Endothelial cell of umbilical vein (primary cell): Measurements from ENCODE around the gene C20orf144. TPM values are rescaled to one million over a fixed set of nuclear protein-coding genes. Genes with fewer than 3 reads are reported as not detected.

Experiments used
- BruUV-seq: library from RNA; stranded (reverse); fragments of 400-500 nt; replicated peaks from 2 replicates; lab custom pipeline; 2021; lab: Mats Ljungman, UMichigan
- CTCF ChIA-PET: fragments of 300-600, 350-600 bp; sonication (Branson Sonifier 250); formaldehyde crosslinking; loops from one replicate; lab custom pipeline; 2021; ENCODE audit warnings: antibody characterized with exemption, inconsistent platforms; lab: Charles Lee
- POLR2A ChIA-PET: fragments of 300-600, 350-600 bp; sonication (Branson Sonifier 250); formaldehyde crosslinking; loops from one replicate; lab custom pipeline; 2021; ENCODE audit warnings: antibody characterized with exemption, inconsistent platforms; lab: Charles Lee
- DNase-seq: peaks from one replicate; pipeline ENCODE4 v3.0.0-alpha.2; 2011; ENCODE audit warnings: low read depth, low spot score
- FAIRE-seq: peaks from 2 replicates; lab custom pipeline; 2011; peaks lifted over from hg19 to GRCh38; lab: Jason Lieb, UNC
- H2AFZ ChIP-seq: 2 replicates; pipeline ENCODE4 v1.6.0; 2012; ENCODE audit warnings: low read depth, low read length, control low read depth, inconsistent platforms
- H3K27ac ChIP-seq: 2 replicates; pipeline ENCODE4 v1.5.1; 2011; ENCODE audit warnings: low read depth, mild to moderate bottlenecking, control low read depth, low read length, moderate library complexity; ENCODE audit not compliant: insufficient read depth
- H3K27me3 ChIP-seq, 2 experiments: 2 replicates each; pipeline versions ENCODE4 v1.6.0 to v1.6.1; 2011; ENCODE audit warnings: low read length in 2 of 2, mixed read lengths in 1 of 2; ENCODE audit not compliant: control insufficient read depth in 2 of 2, insufficient read depth in 2 of 2
- H3K36me3 ChIP-seq, 2 experiments: 2 replicates in 1 of 2; 3 replicates in 1 of 2; pipeline ENCODE4 v1.5.1; 2011; ENCODE audit warnings: low read length in 2 of 2, mild to moderate bottlenecking in 1 of 2, moderate library complexity in 1 of 2; ENCODE audit not compliant: control insufficient read depth in 2 of 2, insufficient read depth in 2 of 2; ENCODE audit errors: extremely low read depth in 1 of 2
- H3K4me1 ChIP-seq: 3 replicates; pipeline ENCODE4 v1.5.1; 2011; ENCODE audit warnings: mild to moderate bottlenecking, low read length; ENCODE audit not compliant: control insufficient read depth, insufficient read depth; ENCODE audit errors: extremely low read depth
- H3K4me2 ChIP-seq: 2 replicates; pipeline ENCODE4 v1.6.1; 2011; ENCODE audit warnings: low read length, control low read depth, mixed read lengths; ENCODE audit not compliant: insufficient read depth
- H3K4me3 ChIP-seq, 3 experiments: fragments of 200-600 bp in 1 of 3; sonication (generic), shearing (Covaris generic) in 1 of 3; replicated peaks in 1 of 3; 2 replicates each; pipeline ENCODE4 v1.5.1; 2011 to 2016; ENCODE audit warnings: control low read depth in 3 of 3, low read length in 3 of 3, mild to moderate bottlenecking in 2 of 3, inconsistent platforms in 1 of 3, low read depth in 1 of 3, moderate library complexity in 1 of 3; ENCODE audit not compliant: insufficient read depth in 1 of 3
- H3K79me2 ChIP-seq: 2 replicates; pipeline ENCODE4 v1.6.0; 2012; ENCODE audit warnings: low read length, inconsistent platforms; ENCODE audit not compliant: control insufficient read depth, insufficient read depth
- H3K9ac ChIP-seq: replicated peaks from 2 replicates; pipeline ENCODE3; 2011; ENCODE audit warnings: low read length, control low read depth; ENCODE audit not compliant: insufficient read depth; ENCODE audit errors: extremely low read depth
- H3K9me1 ChIP-seq: replicated peaks from 3 replicates; pipeline ENCODE4 v1.6.0; 2011; ENCODE audit warnings: mild to moderate bottlenecking, low read length; ENCODE audit not compliant: control insufficient read depth, insufficient read depth; ENCODE audit errors: extremely low read depth
- H3K9me3 ChIP-seq: replicated peaks from 2 replicates; pipeline ENCODE4 v1.5.1; 2012; ENCODE audit warnings: low read length, inconsistent platforms; ENCODE audit not compliant: control insufficient read depth, insufficient read depth
- H4K20me1 ChIP-seq: replicated peaks from 2 replicates; pipeline ENCODE3; 2011; ENCODE audit warnings: mild to moderate bottlenecking, low read length; ENCODE audit not compliant: control insufficient read depth, insufficient read depth; ENCODE audit errors: extremely low read depth
- CTCF ChIP-seq, 2 donors: IDR thresholded peaks; 1 replicate in 1 of 2; 2 replicates in 1 of 2; pipeline ENCODE4 v1.5.1; 2011; ENCODE audit warnings: low read length in 2 of 2, mild to moderate bottlenecking in 2 of 2, moderate library complexity in 2 of 2, control low read depth in 1 of 2, inconsistent platforms in 1 of 2, low read depth in 1 of 2; ENCODE audit not compliant: insufficient read depth in 1 of 2; ENCODE audit errors: extremely low read depth in 1 of 2
- EZH2 ChIP-seq: IDR thresholded peaks from 2 replicates; pipeline ENCODE4 v1.6.1; 2012; ENCODE audit warnings: borderline replicate concordance, low read depth, mild to moderate bottlenecking, moderate library complexity, low read length, inconsistent platforms; ENCODE audit not compliant: severe bottlenecking
- FOS ChIP-seq: IDR thresholded peaks from 2 replicates; pipeline ENCODE4 v1.6.1; 2011; ENCODE audit warnings: mild to moderate bottlenecking, low read length, moderate library complexity, borderline replicate concordance; ENCODE audit not compliant: insufficient read depth
- GATA2 ChIP-seq: IDR thresholded peaks from 2 replicates; pipeline ENCODE4 v1.7.0; 2011; ENCODE audit warnings: low read depth, mild to moderate bottlenecking, moderate library complexity, mixed read lengths, low read length; ENCODE audit not compliant: insufficient read length, insufficient read depth
- JUN ChIP-seq: IDR thresholded peaks from 2 replicates; pipeline ENCODE4 v1.6.1; 2011; ENCODE audit warnings: borderline replicate concordance, low read depth; ENCODE audit not compliant: insufficient read length, insufficient read depth
- MAX ChIP-seq: IDR thresholded peaks from 2 replicates; pipeline ENCODE4 v1.6.1; 2011; ENCODE audit not compliant: insufficient read depth, insufficient read length
- MYC ChIP-seq: IDR thresholded peaks from one replicate; pipeline ENCODE4 v1.6.1; 2011; ENCODE audit warnings: mild to moderate bottlenecking, low read depth, low read length
- POLR2A ChIP-seq: IDR thresholded peaks from 2 replicates; pipeline ENCODE4 v1.6.1; 2012; ENCODE audit warnings: low read depth, mild to moderate bottlenecking, control low read depth, low read length
- POLR2AphosphoS5 ChIP-seq: IDR thresholded peaks from 2 replicates; pipeline ENCODE4 v1.6.1; 2012; ENCODE audit warnings: low read depth, mild to moderate bottlenecking, control low read depth, low read length, moderate library complexity; ENCODE audit not compliant: insufficient read depth
- dilution Hi-C: fragments of 300-500 bp; cut with MboI; formaldehyde crosslinking; loops from one replicate; pipeline ENCODE4 v1.15.0; 2019; ENCODE audit warnings: low sequenced_read_pairs; ENCODE audit not compliant: extremely low pct_ligation_motif_present
- intact Hi-C: fragments of 100-400 bp; cut with micrococcal nuclease; formaldehyde crosslinking; loops from one replicate; pipeline ENCODE4 v1.10.0; 2022
- polyA plus RNA-seq, 4 experiments: library from polyadenylated mRNA; depleted of rRNA in 3 of 4; stranded (reverse) in 3 of 4; unstranded in 1 of 4; fragments of >200 nt; gene quantifications; 2 replicates each; pipeline versions ENCODE4 v1.2.1 to v1.2.3, GENCODE V29; 2011 to 2012; ENCODE audit warnings: missing spikeins in 1 of 4
- total RNA-seq: library from RNA; stranded (reverse); gene quantifications from 2 replicates; pipeline ENCODE4 v1.2.3, GENCODE V29; 2021

The C20orf144 gene
- total and polyA plus RNA-seq, 2 donors (not counting 3 experiments of a cell fraction or from before 2014, with no cell fraction given): not detected

- BruUV-seq: no TSS peak
- no peak for FAIRE-seq
- dilution Hi-C loops: no loop called here
These were observed 5.1 kb upstream of the C20orf144 start for GRCh38 chr20:33656783-33657703.

More at GRCh38 chr20:33656783-33657703, 5.1 kb upstream of the C20orf144 start:
- ChIA-PET POLR2A (no interaction called here), CTCF (interaction anchor here (0.9 to 1.4 kb wide), 4 partner anchors 10 to 200 kb away, joined by 3 read pairs; partner anchors contain the start of gene ACTL10)
- H3K9ac ChIP-seq: no peak overlapping the region
- H2AFZ ChIP-seq: no peak overlapping the region
- no peaks in the 10 kb centered on the region for H3K4me1 ChIP-seq
- H3K27me3 ChIP-seq: no peaks in the 10 kb centered on the region
- H3K79me2 ChIP-seq: no peaks in the 10 kb centered on the region
- no peaks in the 10 kb centered on the region for H3K9me1 ChIP-seq
- no peak overlapping the region for H3K27ac ChIP-seq
- H3K4me2 ChIP-seq: no peak overlapping the region
- no peak for DNase-seq
- H3K4me3 ChIP-seq: no peak overlapping the region
- no peaks in the 10 kb centered on the region for H4K20me1 ChIP-seq
- no peak for TF ChIP-seq POLR2AphosphoS5
- TF ChIP-seq FOS: no peak
- no peak for TF ChIP-seq EZH2
- no peak for TF ChIP-seq JUN
- no peak for TF ChIP-seq MYC
- TF ChIP-seq MAX: no peak
- no peak for TF ChIP-seq CTCF (IDR thresholded peaks at IDR 0.05; ENCODE audit: extremely low read depth in 1 of 2, insufficient read depth in 1 of 2, low read depth in 1 of 2, low read length in 2 of 2)
- TF ChIP-seq POLR2A: no peak
- no peak for TF ChIP-seq GATA2
- intact Hi-C loops: no loop called here
- no peaks in the 10 kb centered on the region for H3K36me3 ChIP-seq
- no peaks in the 10 kb centered on the region for H3K9me3 ChIP-seq
